Activated T-helper 1 cell treated with anti-CD3 and anti-CD28 coated beads, Interleukin-12 subunit alpha, Interleukin-12 subunit beta, Interleukin-2, Interleukin-4 antibody, amounts not matched to agents 30 ng/mL and 10 ng/mL and 1 ng/mL, durations not matched to agents 14 hours and 24 hours and 36 hours (primary cell): ENCODE measurements around the gene PINLYP. TPM values are rescaled to one million over a fixed set of nuclear protein-coding genes. Genes with fewer than 3 reads are reported as not detected.

Source experiments
- DNase-seq: peaks from one replicate; pipeline ENCODE4 v3.0.0; 2021; ENCODE audit warnings: low spot score
- H3K27ac Mint-ChIP-seq: one replicate; pipeline ENCODE4 v1.8.0; 2021; ENCODE audit warnings: mild to moderate bottlenecking, mixed read lengths
- H3K27me3 Mint-ChIP-seq: one replicate; pipeline ENCODE4 v1.8.0; 2022; ENCODE audit warnings: mild to moderate bottlenecking, moderate library complexity, mixed read lengths; ENCODE audit not compliant: insufficient read depth
- H3K36me3 Mint-ChIP-seq: one replicate; pipeline ENCODE4 v1.8.0; 2021; ENCODE audit warnings: low read depth, mixed read lengths
- H3K4me1 Mint-ChIP-seq: one replicate; pipeline ENCODE4 v1.8.0; 2021; ENCODE audit warnings: low read depth, mixed read lengths
- H3K4me3 Mint-ChIP-seq: one replicate; pipeline ENCODE4 v1.8.0; 2021; ENCODE audit warnings: mild to moderate bottlenecking, moderate library complexity, mixed read lengths
- H3K9me3 Mint-ChIP-seq: one replicate; pipeline ENCODE4 v1.8.0; 2021; ENCODE audit warnings: mixed read lengths
- intact Hi-C: fragments of 100-400 bp; cut with micrococcal nuclease; formaldehyde crosslinking; loops from one replicate; pipeline ENCODE4 v1.15.1; 2024
- total RNA-seq: library from RNA; stranded (reverse); gene quantifications from 2 replicates; pipeline ENCODE4 v1.2.3, GENCODE V29; 2022

The PINLYP gene
- total RNA-seq, result 4.9 and 5.7 TPM in 2 replicates

DNA sequence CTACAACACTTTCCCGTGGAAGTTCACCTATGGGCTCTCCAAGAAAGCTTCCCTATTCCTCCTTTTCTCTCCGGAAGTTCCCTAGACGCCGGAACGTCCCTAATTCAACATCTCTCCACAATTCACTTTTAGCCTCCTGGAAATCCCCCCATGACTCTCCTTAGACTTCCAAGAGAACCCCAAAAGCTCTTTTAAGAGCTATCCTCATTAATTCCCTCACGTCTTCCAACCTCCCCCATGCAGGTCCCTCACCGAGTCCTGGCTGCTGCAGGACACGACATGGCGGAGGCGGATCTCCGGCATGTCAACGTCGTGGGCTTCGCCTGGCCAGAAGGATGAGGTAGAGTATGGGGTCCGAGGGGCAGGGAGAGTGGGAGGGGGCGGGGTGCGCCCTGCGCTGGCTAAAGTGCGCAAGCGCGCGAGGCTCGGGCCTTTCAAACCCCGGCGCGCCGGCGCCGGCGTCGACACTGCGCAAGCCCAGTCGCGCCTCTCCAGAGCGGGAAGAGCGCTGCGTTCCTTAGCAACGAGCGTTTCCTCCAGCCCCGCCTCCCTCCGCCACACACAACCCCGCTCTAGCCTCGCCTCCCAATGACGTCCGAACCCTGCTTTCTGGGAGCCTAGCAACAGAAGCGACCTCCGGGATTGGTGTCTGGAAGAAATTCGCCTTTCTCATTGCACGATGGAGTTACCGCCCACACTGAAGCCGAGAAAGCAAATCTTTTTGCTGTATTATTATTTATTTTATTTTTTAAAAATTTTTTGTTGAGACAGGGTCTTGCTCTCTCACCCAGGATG lies at the start of gene PINLYP, which contains the start of gene XRCC1:
Gene PINLYP (plus strand): TSS at position 646 of the 795 bp plus-strand sequence. CDS start 1,391 bp downstream, outside the sequence.
Gene XRCC1 (minus strand): TSS at position 372 of the 795 bp plus-strand sequence. CDS start 69 bp downstream, at position 303.
- Mint-ChIP-seq H3K27ac (peak within 1 kb of the TSS; percentile 91), H3K27me3 (peaks cover 3% of the 10 kb centered on the region), H3K9me3 (no peaks in the 10 kb centered on the region), H3K4me3 (peak within 1 kb of the TSS; percentile 96), H3K36me3 (peaks cover 7% of the 10 kb centered on the region), H3K4me1 (peaks cover 25% of the 10 kb centered on the region)
- peak; percentile 95 for DNase-seq
- intact Hi-C loops, result loop anchor here (1.0 kb wide), 6 partner anchors 13 to 112 kb away; partner anchors contain the start of genes IRGQ, ZNF428 and ZNF576

DNA sequence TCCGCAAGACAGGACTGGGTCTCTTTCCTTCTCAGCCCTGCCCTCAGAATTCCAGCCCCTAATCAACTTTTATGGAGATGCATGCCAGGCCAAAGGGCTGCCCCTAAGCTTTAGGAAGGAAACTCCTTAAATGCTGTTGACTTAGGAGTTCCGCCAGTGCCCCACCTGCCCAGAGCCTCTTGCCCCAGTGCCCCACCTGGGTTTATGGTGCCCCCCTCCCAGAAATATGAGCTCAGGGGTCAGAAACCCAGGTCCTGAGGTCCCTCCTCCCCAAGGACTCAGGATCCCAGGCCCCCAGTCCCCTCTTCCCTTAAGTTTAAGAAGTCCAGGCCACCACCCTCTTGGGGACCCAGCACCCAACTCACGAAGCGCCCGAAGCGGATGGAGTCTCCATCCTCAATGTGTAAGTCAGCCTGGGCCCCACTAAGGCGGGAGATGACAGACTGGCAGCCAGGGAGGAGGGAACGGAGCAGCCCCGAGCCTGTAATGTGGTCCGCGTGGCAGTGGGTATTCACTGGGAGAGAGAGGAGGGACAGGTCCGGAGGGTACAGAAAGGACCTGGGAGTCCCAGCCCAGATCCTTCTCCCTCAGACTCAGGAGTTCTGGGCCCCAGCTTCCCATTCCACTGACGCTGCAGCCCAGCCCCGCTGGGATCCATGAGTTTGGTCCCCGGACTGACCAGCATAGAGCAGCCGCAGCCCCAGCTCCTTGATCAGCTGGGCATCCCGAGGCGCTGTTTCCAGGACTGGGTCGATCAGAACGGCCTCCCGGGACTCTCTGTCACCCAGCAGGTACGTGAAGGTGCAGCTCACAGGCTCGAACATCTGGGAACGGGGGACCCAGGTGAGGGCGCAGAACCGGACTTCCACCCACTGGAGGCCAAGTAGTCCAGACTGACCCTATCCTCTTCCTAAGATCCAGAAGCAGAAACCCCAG lies 49.5 kb upstream of the PINLYP start:
- Mint-ChIP-seq H3K27ac (peak overlapping the region; percentile 77), H3K4me1 (peaks cover 31% of the 10 kb centered on the region), H3K4me3 (peak overlapping the region; percentile 79), H3K9me3 (no peaks in the 10 kb centered on the region), H3K27me3 (no peaks in the 10 kb centered on the region), H3K36me3 (peaks cover 2% of the 10 kb centered on the region)
- intact Hi-C loops, result loop anchor here (1.0 to 5.0 kb wide), 3 partner anchors 7 to 241 kb away; partner anchors contain the start of genes PHLDB3 and ZNF575
- no peak for DNase-seq

DNA sequence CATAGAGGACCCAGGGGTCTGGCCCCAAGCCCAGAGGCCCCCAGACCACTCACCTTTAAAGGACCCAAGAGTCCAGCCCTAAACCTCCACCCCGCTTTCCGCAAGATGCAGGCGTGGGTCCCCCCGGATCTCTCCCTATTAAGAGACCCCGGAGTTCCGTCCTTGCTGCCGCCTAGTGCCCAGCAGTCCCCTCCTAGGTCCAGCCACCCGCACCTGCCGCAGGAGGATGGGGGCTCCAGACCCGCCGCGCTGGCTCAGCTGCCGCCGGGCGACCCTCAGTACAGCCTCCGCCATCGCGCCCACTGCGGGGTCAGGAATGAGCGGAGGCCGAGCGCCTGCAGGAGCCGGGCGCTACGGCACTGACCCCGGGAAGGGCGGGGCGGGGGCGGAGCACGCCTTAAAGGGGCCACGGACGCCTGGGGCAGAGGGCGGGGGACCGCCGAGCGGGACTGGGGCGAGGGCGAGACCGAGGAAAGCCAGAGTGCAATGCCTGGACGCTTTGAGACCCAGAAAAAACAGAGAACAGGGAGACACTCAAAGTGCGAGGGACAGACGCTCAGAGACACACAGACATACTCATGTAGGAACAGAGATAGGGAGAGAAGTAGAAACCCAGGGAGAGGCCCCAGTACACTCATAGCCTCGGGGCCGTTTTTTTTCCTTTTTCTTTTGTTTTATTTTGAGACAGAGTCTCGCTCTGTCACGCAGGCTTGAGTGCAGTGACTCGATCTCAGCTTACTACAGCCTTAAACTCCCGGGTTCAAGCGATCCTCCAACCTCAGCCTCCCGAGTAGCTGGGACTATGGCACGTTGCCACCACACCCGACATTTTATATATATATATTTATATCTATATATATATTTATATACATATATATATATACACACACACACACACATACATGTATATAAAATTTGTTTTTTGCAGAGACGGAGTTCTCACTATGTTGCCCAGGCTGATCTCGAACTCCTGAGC lies 48.4 kb upstream of the PINLYP start, which contains the start of gene ETHE1:
Gene ETHE1 (minus strand): TSS at position 318 of the 976 bp plus-strand sequence. CDS start 24 bp downstream, at position 294.
- intact Hi-C loops, result loop anchor here (1.0 to 5.0 kb wide), 2 partner anchors 64 to 240 kb away; no protein-coding TSS in a partner anchor
- H3K27me3 Mint-ChIP-seq, result no peaks in the 10 kb centered on the region
- peak within 1 kb of the TSS; percentile 77 for H3K27ac Mint-ChIP-seq
- no peaks in the 10 kb centered on the region for H3K9me3 Mint-ChIP-seq
- H3K4me1 Mint-ChIP-seq, result peaks cover 32% of the 10 kb centered on the region
- DNase-seq, result peak; percentile 79
- H3K36me3 Mint-ChIP-seq, result peaks cover 2% of the 10 kb centered on the region
- H3K4me3 Mint-ChIP-seq, result peak within 1 kb of the TSS; percentile 79

DNA sequence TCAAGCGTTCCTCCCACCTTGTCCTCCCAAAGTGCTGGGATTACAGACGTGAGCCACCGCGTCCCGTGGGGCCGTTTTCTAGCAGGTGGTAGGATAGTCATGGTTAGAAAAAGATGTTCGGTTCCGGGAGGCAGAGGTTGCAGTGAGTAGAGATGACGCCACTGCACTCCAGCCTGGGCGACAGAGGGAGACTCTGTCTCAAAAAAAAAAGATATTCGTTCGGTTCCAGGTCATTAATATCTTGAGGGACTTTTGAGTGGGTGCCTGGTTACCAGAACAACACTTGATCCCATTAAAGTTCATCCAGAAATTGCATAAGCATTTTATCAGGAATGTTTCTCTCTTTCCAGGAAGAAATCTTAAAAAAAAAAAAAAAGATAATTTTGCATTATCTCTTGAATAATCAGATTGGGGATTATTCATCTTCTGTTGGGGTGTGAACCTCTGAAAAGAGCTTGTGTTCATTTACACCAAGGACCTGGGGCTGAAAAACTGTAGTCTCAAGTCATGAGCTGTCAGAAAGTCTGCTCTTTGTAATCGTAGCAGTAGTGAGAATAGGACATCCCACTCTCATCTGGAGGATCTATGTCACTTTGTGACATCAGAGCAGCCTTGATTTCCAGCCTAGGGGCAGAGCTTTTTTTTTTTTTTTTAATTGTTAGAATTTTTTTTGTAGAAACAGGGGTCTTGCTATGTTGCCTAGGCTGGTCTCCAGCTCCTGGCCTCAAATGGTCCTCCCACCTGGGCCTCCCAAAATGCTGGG lies 47.6 kb upstream of the PINLYP start:
- intact Hi-C loops, result loop anchor here (1.0 to 5.0 kb wide), 2 partner anchors 65 to 239 kb away; no protein-coding TSS in a partner anchor
- Mint-ChIP-seq H3K4me3 (no peak overlapping the region), H3K9me3 (no peaks in the 10 kb centered on the region), H3K27me3 (no peaks in the 10 kb centered on the region), H3K36me3 (no peaks in the 10 kb centered on the region), H3K27ac (no peak overlapping the region), H3K4me1 (peaks cover 37% of the 10 kb centered on the region)
- DNase-seq, result no peak

DNA sequence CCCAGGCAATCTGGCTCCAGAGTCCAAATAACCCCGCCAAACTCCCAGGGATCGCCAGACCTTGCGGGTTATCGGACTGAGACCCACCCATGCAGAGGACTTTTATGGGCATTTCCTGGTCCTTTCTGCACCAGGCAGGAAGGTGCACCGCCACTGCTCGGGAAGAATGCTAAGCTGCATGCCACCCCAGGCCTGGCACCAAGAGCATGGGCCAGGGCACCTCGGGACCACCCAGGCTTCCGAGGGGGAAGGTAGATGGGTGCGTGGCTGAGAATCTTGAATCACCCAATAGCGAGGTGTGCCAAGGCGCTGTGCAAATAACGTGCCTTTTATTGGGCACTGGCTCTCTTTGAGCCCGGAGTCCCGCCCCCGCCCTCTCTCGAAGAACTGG lies 43.0 kb upstream of the PINLYP start:
- Mint-ChIP-seq H3K4me3 (peak overlapping the region; percentile 82), H3K27me3 (no peaks in the 10 kb centered on the region), H3K27ac (peak overlapping the region; percentile 86), H3K4me1 (peaks cover 28% of the 10 kb centered on the region), H3K36me3 (peaks cover 2% of the 10 kb centered on the region), H3K9me3 (no peaks in the 10 kb centered on the region)
- no peak for DNase-seq
- intact Hi-C loops, result loop anchor here (2.0 kb wide), 2 partner anchors 14 to 222 kb away; partner anchors contain the start of gene SMG9

DNA sequence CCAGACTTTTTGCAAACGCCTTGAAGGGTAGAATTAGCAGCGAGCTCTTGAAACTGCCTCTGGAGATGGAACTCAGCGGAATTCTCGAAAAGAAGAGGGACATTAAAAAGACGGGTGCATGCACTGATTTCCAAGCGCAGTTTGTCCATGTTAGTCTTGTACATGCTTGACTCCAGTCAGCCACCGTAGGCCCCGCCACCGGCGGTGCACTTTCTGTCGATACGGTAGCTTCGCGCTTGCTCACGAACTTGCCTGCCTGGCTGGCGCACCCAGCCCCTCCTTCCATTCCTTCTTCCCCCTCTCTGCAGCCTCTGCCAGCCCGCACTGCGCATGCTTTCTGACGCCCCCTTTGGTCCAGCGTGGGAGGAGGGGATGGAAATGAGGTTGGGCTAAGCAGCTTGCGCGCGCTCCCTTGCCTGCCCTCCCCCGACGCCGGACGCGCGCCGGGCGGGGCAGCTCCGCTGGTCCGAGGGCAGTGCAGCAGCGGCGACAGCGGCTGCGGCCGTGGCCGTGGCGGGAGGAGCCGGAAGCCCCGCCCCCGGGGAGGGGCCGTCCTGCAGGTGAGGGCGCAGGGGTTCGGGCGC lies 42.5 kb upstream of the PINLYP start, which contains the start of gene ZNF575:
Gene ZNF575 (plus strand): TSS at position 227 of the 584 bp plus-strand sequence. CDS start 1,235 bp downstream, outside the sequence.
- peaks cover 2% of the 10 kb centered on the region for H3K36me3 Mint-ChIP-seq

DNA sequence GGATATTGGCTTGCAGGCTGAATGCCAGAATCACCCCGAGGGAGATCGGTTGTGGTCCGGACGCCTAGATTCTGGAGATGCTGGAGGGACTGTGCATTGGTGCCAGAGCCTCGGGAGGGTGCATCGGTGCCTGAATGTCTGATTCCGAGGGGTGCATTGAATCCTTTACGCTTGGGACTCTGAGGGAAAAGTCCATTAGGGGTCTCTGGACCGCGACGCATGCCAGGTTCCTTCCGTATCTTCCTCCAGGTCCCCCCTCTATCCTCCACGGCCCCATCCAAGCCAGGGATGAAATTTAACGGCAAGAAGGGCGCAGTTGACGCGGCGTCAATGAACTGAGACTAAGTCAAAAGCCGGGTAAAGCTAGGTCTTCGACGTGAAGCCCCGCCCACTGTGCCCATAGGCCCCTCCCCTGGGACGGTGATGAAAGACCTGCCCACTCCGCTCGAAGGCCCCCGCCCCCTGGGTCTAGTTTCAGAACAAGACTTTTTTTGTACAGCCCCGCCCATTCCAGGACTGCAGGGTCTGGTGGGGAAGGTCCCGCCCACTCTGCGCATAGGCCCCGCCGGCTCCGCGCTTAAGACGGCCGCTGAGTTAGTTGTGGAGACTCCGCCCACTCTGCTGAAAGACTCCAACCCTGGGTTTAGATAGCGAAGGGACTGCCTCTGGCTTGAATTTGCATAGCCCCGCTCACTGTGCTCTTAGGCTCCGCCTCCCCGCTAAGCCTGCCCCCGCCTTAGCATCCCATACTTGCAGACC lies 41.9 kb upstream of the PINLYP start:
- H3K4me1 Mint-ChIP-seq, result peaks cover 20% of the 10 kb centered on the region
- H3K4me3 Mint-ChIP-seq, result peak overlapping the region; percentile 96
- peak; percentile 93 for DNase-seq
- H3K27me3 Mint-ChIP-seq, result no peaks in the 10 kb centered on the region
- intact Hi-C loops, result loop anchor here (1.0 to 2.0 kb wide), 12 partner anchors 8 to 221 kb away; partner anchors contain the start of genes IRGQ, PHLDB3, PINLYP and SMG9
- H3K27ac Mint-ChIP-seq, result peak overlapping the region; percentile 99
- peaks cover 7% of the 10 kb centered on the region for H3K36me3 Mint-ChIP-seq
- peaks cover 3% of the 10 kb centered on the region for H3K9me3 Mint-ChIP-seq

More for the DNA sequence above, 42.5 kb upstream of the PINLYP start, which contains the start of gene ZNF575:
- DNase-seq, result peak; percentile 81
- Mint-ChIP-seq H3K9me3 (no peaks in the 10 kb centered on the region), H3K27ac (peak within 1 kb of the TSS; percentile 99), H3K4me1 (peaks cover 23% of the 10 kb centered on the region), H3K27me3 (no peaks in the 10 kb centered on the region), H3K4me3 (peak within 1 kb of the TSS; percentile 96)
- intact Hi-C loops, result loop anchor here (1.0 to 2.0 kb wide), 9 partner anchors 8 to 222 kb away; partner anchors contain the start of genes IRGQ, PHLDB3, SMG9 and ZNF428

DNA sequence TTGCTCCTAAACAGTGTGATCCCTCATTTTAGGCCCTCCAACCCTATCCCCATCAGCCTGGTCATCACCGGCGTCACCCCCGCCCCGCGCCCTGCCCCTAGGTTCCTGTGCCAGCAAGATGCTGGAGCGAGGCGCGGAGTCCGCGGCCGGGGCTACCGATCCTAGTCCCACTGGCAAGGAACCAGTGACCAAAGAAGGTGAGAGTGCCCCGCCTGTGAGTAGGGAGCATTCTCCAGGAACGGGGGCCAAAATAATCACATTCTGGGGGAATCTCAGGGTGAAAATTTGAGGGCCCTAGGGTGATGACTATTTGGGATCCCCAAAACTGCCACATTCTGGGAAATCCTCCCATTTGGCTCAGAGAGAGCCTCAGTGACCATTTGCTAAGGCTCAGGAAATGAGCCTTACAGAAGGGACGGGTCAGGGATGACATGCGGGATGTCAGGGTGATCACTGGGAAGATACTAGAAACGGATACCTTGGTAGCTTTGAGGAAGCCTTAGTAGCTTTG lies 41.2 kb upstream of the PINLYP start:
- H3K4me3 Mint-ChIP-seq, result peak overlapping the region; percentile 96
- H3K36me3 Mint-ChIP-seq, result peaks cover 12% of the 10 kb centered on the region
- intact Hi-C loops, result loop anchor here (1.0 to 2.0 kb wide), 3 partner anchors 28 to 130 kb away; partner anchors contain the start of genes PINLYP and XRCC1
- H3K4me1 Mint-ChIP-seq, result peaks cover 20% of the 10 kb centered on the region
- peaks cover 9% of the 10 kb centered on the region for H3K9me3 Mint-ChIP-seq
- DNase-seq, result no peak
- peak overlapping the region; percentile 99 for H3K27ac Mint-ChIP-seq
- no peaks in the 10 kb centered on the region for H3K27me3 Mint-ChIP-seq

DNA sequence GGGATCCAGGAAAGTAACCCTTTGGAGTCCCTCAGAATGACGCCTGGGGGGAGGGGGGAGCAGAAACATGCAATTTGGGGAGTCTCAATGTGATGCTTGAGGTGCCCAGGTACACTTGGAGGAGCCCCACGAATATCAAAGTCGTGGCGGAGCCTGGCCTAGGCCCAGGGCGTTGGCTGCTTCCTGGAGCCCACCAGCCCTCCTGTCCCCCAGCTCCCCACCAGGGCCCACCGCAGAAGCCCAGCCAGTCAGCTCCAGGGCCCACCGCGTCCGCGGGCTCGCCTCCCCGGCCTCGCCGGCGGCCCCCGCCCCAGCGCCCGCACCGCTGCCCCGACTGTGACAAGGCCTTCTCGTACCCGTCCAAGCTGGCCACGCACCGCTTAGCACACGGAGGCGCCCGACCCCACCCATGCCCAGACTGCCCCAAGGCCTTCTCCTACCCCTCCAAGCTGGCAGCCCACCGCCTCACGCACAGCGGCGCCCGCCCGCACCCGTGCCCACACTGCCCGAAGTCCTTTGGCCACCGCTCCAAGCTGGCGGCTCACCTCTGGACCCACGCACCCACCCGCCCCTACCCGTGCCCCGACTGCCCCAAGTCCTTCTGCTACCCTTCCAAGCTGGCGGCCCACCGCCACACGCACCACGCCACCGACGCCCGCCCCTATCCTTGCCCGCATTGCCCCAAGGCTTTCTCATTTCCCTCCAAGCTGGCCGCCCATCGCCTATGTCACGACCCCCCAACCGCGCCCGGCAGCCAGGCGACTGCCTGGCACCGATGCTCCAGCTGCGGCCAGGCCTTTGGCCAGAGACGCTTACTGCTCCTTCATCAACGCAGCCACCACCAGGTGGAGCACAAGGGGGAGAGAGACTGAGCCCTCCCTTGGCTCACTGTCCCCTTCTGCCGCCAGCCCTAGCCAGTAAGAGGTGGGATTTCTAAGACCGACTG lies 40.5 kb upstream of the PINLYP start:
- peaks cover 20% of the 10 kb centered on the region for H3K4me1 Mint-ChIP-seq
- H3K27ac Mint-ChIP-seq, result peak overlapping the region; percentile 73
- H3K27me3 Mint-ChIP-seq, result no peaks in the 10 kb centered on the region
- no peak overlapping the region for H3K4me3 Mint-ChIP-seq
- intact Hi-C loops, result loop anchor here (1.0 to 2.0 kb wide), 3 partner anchors 28 to 129 kb away; partner anchors contain the start of genes PINLYP and XRCC1
- peaks cover 17% of the 10 kb centered on the region for H3K36me3 Mint-ChIP-seq
- peaks cover 9% of the 10 kb centered on the region for H3K9me3 Mint-ChIP-seq
- DNase-seq, result no peak
